Measurements from ENCODE around the gene APOO.

APOO gene

GRCh38 chrX:23907498-23908218 lies at the start of gene APOO, which contains the start of gene CXorf58:
Gene APOO, minus strand, starts transcription at chrX:23907938. Its CDS starts 236 bp downstream, at chrX:23907702.
Gene CXorf58, plus strand, starts transcription at chrX:23908006. Its CDS starts 2,297 bp downstream, at chrX:23910303.
- DNase-seq, result peak; percentile 81

DNA sequence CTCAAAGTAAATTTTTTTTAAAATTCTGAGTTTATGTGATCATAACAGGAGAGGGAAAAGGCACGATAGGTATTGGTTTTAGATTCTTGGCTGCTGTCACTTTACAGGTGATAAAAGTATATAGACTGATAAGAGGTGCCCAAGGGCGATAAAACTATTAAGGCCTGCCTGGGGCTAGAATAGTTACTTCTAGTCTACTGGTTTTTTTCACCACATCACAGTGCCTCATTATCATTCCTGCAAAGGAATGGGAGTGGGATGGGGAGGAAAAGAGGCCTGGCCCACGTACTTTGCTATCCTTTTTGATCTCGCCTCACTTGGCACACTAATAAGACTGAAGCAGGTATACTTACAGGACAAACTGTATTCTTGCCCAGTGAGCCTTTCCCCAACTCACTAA lies 46.7 kb upstream of the APOO start:
- DNase-seq, result no peak

DNA sequence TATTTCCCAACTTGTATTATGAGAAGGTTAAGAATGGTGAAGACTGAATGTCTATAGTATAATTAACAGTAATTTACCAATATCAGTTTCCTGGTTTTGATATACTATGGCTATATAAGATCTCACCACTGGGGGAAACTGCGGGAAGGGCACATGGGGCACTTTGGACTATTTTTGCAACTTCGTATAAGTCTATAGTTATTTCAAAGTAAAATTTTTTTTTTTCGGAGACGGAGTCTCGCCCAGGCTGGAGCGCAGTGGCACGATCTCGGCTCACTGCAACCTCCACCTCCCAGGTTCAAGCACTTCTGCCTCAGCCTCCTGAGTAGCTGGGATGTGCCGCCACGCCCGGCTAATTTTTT lies 46.2 kb upstream of the APOO start:
- DNase-seq, result peak; percentile 2

DNA sequence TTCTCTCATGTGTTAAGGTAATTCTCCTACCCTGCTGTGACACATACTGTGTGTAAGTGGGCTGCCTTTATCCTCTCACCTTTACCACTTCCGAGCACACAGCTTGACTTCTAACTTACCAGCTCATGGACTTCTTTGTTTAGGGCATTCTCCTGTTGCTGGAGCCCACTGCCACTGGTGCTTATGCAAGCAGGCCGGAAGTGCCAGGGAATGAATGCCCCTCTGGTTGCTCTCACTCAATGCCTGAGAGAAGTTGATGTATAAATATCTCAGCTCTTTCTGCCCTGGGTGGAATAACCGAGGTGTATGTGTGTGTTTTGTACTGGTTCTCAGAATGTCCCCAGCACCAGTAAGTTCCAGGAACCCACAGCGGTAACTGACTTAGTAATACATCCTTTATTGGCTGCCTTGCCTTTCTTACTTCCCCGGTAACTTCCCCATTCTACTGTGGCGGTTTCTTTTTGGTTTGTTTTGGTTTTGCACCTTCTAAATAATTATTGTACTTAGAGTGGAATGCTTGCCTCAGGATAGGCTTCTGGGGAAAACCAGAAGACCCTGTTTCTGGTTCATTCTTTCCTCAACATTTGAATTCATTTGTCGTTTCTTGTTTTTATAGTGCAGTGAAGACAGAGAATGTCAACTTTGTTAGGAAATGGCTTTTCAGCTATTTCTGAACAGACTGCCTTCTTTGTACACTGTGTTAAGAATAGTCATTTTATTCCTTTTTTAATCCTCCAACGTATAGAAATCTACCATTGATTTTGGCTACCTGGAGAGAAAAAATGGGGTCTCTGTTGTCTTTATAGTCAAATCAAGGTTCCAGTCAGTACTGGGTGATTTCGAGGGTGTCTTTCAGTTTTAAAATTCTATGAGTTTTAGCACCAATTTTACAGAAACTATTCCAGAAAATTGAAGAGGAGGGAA lies 45.5 kb upstream of the APOO start:
- peak; percentile 18 for DNase-seq

- no peak for DNase-seq
Observed at GRCh38 chrX:23952391-23952790, 44.7 kb upstream of the APOO start.

- no peak for DNase-seq
Observed at GRCh38 chrX:23945206-23945605, 37.5 kb upstream of the APOO start.

DNA sequence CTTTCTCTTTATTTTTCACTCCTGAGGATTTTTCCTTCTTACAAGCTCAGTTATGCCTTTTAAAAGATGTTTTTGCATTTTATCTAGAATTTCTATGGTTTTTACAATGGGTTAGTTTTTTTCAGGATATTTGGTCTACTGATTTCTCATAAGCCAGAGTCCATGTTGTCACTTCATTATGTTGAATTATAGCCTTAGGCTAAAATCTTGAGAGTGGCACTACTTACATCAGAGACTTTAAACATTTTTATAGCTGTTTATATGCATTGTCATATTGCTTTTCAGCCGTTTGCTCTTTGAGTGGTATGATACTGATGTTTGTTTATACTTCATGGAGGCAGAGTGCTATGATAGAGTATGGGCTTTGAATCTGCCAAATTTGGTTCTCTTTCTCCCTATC lies 36.5 kb upstream of the APOO start:
- no peak for DNase-seq

DNA sequence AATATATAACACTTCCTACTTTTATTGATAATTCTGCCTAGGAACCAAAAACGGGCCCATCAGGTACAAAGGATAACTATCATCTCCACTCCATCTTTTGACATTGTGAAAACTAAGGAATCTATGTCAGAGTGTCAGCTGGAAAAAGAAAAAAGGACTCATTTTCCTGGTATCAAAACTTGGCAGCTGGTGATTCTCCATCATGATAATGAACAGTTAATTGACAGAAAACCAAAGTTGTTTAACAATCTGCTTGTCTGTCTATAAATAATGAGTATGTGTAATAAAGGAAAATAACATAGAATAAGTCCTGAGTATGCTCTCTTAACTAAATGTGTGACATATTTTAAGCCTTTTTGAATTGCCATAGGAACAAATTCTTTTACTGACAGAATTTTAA lies 31.5 kb upstream of the APOO start:
- DNase-seq, result no peak

- no peak for DNase-seq
Observed at GRCh38 chrX:23938690-23939089, 31.0 kb upstream of the APOO start.

DNA sequence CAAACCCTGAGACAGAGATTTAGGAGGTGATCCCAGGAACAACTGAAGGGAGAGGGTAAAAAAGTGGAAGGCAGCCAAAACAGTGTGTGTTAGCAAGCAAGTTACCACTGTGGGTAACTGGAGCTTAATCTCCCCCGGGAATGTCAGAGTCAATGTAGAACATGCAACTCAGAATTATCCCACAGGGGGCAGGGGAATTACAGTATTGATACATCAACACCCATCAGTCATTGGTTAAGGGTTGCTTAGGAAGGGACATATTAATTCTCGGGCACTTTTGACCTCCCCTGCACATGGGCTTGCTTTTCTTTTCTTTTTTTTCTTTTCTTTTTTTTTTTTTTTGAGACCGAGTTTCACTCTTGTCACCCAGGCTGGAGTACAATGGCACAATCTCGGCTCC lies 29.4 kb upstream of the APOO start:
- no peak for DNase-seq

GRCh38 chrX:23936180-23936579 lies 28.4 kb upstream of the APOO start:
- no peak for DNase-seq

- no peak for DNase-seq
Observed at GRCh38 chrX:23935106-23935505, 27.4 kb upstream of the APOO start.

- DNase-seq, result no peak
Observed at GRCh38 chrX:23932046-23932445, 24.3 kb upstream of the APOO start.

DNA sequence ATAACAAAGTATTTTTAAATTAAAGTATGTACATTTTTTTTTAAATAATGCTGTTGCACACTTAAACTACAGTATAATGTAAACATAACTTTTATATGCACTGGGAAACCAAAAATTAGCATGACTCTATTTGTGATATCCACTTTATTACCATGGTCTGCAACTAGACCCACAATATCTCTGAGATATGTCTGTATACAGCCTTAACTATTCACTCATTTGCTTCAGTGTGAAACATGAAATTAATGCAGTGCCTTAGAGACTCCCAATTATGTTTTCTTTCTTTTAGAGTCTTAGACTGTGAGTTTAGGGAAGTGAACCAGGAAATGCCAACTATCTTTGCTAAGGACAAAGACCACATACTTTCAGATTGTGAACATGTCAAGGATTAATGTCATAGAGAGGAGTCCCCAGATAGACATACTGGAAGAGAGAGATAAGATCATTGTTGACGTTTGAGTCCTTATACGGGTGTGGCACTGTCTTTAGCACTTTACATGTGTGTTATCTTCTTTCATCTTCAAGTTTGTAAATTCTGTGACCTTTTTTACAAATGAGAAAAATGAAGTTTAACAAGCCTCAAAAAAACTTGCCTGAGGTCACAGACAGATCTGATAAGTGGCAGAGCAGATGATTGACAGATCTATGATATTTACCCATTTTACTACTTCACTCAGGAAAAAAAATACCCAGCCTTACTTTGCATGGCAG lies 23.3 kb upstream of the APOO start:
- no peak for DNase-seq

DNA sequence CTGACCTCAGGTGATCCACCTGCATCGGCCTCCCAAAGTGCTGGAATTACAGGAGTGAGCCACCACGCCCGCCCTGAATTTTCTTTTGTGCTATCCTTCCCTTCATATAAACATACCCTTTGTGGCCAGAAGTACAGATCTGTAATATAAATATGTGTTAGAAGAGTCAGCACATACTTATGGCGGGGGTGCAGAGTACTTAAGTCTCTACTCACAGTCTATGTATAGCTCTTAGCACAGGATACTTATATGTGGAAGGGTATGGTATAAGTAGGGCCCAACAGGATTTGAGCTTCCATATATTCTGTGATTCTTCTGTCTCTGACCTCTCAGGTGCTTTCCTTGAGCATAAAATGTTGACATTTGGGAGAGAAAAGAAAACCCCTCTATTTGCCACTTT lies 18.3 kb upstream of the APOO start:
- no peak for DNase-seq

- no peak for DNase-seq
Observed at GRCh38 chrX:23919706-23920320, 12.1 kb upstream of the APOO start.

DNA sequence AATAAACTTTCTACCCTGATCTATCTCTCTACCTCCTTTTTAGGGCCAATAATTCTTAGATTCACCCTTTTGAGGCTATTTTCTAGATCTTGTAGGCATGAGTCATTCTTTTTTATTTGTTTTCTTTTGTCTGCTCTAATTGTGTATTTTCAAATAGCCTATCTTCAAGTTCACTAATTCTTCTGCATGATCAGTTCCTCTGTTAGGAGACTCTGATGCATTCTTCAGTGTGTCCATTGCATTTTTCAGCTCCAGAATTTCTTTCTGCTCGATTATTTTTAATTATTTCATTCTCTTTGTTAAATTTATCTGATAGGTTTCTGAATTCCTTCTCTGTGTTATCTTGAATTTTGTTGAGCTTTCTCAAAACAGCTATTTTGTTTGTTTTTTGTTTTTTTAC lies 11.4 kb upstream of the APOO start:
- no peak for DNase-seq

GRCh38 chrX:23911126-23911835 lies 3.5 kb upstream of the APOO start:
- DNase-seq, result no peak

GRCh38 chrX:23908219-23909004 lies 674 bp upstream of the APOO start:
- no peak for DNase-seq

DNA sequence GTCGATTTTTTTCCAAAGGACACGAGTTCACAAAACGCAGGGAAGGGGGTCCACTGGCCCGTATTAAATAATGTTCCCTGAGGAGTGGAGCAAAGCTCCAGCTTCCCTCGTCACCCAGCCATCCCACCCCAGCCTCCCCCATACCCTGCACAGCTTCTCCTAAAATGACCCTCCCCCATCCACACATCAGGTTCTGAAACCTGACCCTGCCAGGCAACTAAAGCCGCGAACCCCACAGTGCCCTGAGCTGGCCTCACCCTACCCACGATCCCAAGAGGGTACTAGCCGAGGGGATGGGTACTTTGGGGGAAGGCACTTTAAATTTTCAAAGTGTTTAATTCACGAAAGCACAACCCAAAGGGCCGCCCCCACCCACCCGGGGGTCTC lies 634 bp downstream of the APOO start:
- no peak for DNase-seq

DNA sequence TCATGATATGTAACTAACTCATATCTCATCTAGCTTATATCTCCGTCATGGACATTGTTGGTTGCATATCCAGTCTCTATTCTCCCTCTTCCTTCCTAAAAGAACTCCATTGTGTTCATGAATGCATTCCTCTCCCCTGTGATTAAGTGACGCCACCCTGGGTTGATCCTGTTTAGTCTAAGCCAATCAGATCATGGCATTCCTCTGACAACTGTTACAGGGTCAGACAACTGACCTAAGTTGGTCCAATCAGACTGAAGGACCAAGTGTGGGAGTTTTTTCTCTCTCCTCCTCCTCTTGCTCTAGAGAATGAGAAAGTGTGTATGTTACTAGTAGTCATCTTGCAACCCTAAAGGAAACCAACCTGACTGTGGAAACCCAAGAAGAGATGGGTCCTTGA lies 3.6 kb downstream of the APOO start:
- no peak for DNase-seq

DNA sequence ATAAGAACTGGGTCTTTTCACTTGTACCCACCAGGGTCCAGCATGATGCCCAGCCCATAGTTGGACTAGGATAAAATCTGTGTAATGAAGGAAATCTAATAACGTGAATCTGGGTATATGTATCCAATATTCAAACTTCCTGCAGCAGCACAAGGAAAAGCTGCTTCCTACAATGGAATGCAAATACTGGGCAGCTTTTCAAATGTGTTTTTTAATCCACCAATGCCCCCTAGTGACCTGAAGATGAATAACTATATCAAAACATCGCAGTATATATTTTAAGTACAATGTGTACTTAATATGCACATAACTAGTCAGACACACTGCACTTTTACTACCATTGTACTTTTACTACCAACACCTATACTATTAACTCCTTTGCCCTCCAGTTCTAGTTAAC lies 5.3 kb downstream of the APOO start:
- DNase-seq, result no peak

All from SIG-M5 (cell line).